NCI-H345 treated with DMSO at 0.1 percent for 48 hours (cell line): ENCODE data around the gene AXIN2.

Experiments used
- DNase-seq: peaks from one replicate; lab custom pipeline; 2025; ENCODE audit not compliant: unreplicated experiment; lab: John Stamatoyannopoulos, UW

AXIN2 gene

GRCh38 chr17:65561452-65562205 is at the start of gene AXIN2:
Gene AXIN2 (minus strand): TSS chr17:65561648. CDS start chr17:65558620, 3,028 bp downstream.
- peak; percentile 49 for DNase-seq

GRCh38 chr17:65609749-65610148 is 48.3 kb upstream of the AXIN2 start:
- no peak for DNase-seq

- DNase-seq: no peak
Measured at GRCh38 chr17:65609286-65609685, 47.8 kb upstream of the AXIN2 start.

- no peak for DNase-seq
Measured at GRCh38 chr17:65604070-65604469, 42.6 kb upstream of the AXIN2 start.

GRCh38 chr17:65601881-65602280 is 40.4 kb upstream of the AXIN2 start:
- DNase-seq: no peak

GRCh38 chr17:65601145-65601544 is 39.7 kb upstream of the AXIN2 start:
- no peak for DNase-seq

GRCh38 chr17:65600518-65600917 is 39.1 kb upstream of the AXIN2 start:
- no peak for DNase-seq

GRCh38 chr17:65599650-65600049 is 38.2 kb upstream of the AXIN2 start:
- DNase-seq: no peak

GRCh38 chr17:65598746-65599145 is 37.3 kb upstream of the AXIN2 start:
- no peak for DNase-seq

GRCh38 chr17:65595071-65595656 is 33.7 kb upstream of the AXIN2 start:
- no peak for DNase-seq

- DNase-seq: no peak
Measured at GRCh38 chr17:65593855-65594845, 32.7 kb upstream of the AXIN2 start.

- no peak for DNase-seq
Measured at GRCh38 chr17:65593092-65593854, 31.8 kb upstream of the AXIN2 start.

GRCh38 chr17:65592125-65592965 is 30.9 kb upstream of the AXIN2 start:
- DNase-seq: no peak

GRCh38 chr17:65589321-65589720 is 27.9 kb upstream of the AXIN2 start:
- no peak for DNase-seq

- DNase-seq: no peak
Measured at GRCh38 chr17:65588181-65588808, 26.8 kb upstream of the AXIN2 start.

- no peak for DNase-seq
Measured at GRCh38 chr17:65587534-65588180, 26.2 kb upstream of the AXIN2 start.

GRCh38 chr17:65586899-65587298 is 25.5 kb upstream of the AXIN2 start:
- no peak for DNase-seq

- DNase-seq: no peak
Measured at GRCh38 chr17:65584604-65585521, 23.4 kb upstream of the AXIN2 start.
